ENCODE results near the gene AK6. TPM values are rescaled to one million over a fixed set of nuclear protein-coding genes. Genes with fewer than 3 reads are reported as not detected.

AK6 gene
- total and polyA plus RNA-seq, 2 donors (not counting 1 experiment from before 2014, with no cell fraction given) = 12.2 to 25.4 TPM

GRCh38 chr5:69317391-69317790 lies 51.9 kb downstream of the AK6 start:
- Histone ChIP-seq H3K27ac (ENCODE audit: low read length in 2 of 2) (no peak overlapping the region), H3K36me3 (replicated peaks in 1 of 2; ENCODE audit: control extremely low read depth in 1 of 2, control insufficient read depth in 1 of 2, extremely low read depth in 1 of 2, insufficient read depth in 2 of 2, low read length in 1 of 2) (peaks cover 1 to 18% of the 10 kb centered on the region in 2 experiments), H3K79me2 (ENCODE audit: control insufficient read depth, insufficient read depth, low read length) (no peaks in the 10 kb centered on the region), H3K4me3 (ENCODE audit: control extremely low read depth in 1 of 5, extremely low read depth in 1 of 5, insufficient read depth in 1 of 5, low read depth in 2 of 5, low read length in 4 of 5) (peak overlapping the region in 1 of 5 experiments; percentile 34), H3K4me1 (ENCODE audit: control insufficient read depth in 2 of 2, insufficient read depth in 2 of 2, low read length in 2 of 2) (no peaks in the 10 kb centered on the region), H2AFZ (ENCODE audit: insufficient read depth, low read depth, low read length, poor library complexity, severe bottlenecking) (no peak overlapping the region), H4K20me1 (ENCODE audit: control insufficient read depth, insufficient read depth, low read length, poor library complexity, severe bottlenecking) (no peaks in the 10 kb centered on the region), H3K9me3 (ENCODE audit: control extremely low read depth in 1 of 3, control insufficient read depth in 2 of 3, insufficient read depth in 1 of 3, low read length in 2 of 3) (no peaks in the 10 kb centered on the region), H3K4me2 (replicated peaks; ENCODE audit: low read depth, low read length, poor library complexity, severe bottlenecking) (no peak overlapping the region), H3K27me3 (replicated peaks in 1 of 4; ENCODE audit: control extremely low read depth in 1 of 4, control insufficient read depth in 3 of 4, insufficient read depth in 4 of 4, low read length in 3 of 4) (no peaks in the 10 kb centered on the region), H3K9ac (ENCODE audit: low read length) (no peak overlapping the region)
- Mint-ChIP-seq H3K4me3 (no peak overlapping the region), H3K9me3 (ENCODE audit: insufficient read depth) (no peaks in the 10 kb centered on the region), H3K4me1 (peaks cover 2% of the 10 kb centered on the region), H3K27me3 (no peaks in the 10 kb centered on the region), H3K27ac (no peak overlapping the region)
- DNase-seq (no peak), ATAC-seq (ENCODE audit: low read depth) (no peak)
- ChIA-PET POLR2A (no interaction called here), CTCF (no interaction called here)
- intact Hi-C loops (cut with micrococcal nuclease) = no loop called here
- no peak for TF ChIP-seq CTCF (IDR thresholded peaks at IDR 0.05)
- no peak for TF ChIP-seq EZH2 (IDR thresholded peaks at IDR 0.05; ENCODE audit: borderline replicate concordance, insufficient read depth, low read depth, low read length, poor library complexity, severe bottlenecking)
- WGBS (ENCODE audit: insufficient coverage) = no CpG with 5 or more reads among the region's 4 CpGs

DNA sequence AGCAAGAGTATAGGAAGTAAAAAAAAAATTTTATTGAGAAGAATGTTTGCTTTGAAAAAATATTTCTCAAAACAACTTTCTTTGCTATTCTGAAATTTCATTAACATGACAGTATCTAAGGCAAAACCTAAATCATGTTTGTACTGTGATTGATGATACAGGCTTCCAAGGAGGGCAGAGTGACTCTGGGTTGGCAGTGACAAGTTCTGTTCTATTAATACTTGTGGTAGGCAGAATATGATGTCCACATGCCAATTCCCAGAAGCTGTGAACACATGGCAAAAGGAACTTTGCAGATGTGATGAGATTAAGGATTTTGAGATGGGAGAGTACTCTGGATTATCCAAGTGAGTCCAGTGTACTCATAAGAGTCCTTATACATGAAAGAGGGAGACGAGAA lies 53.3 kb downstream of the AK6 start:
- H3K4me3 Mint-ChIP-seq = no peak overlapping the region
- no peak overlapping the region for H3K27ac Mint-ChIP-seq

More for the DNA sequence above, 53.3 kb downstream of the AK6 start:
- H3K4me1 Mint-ChIP-seq = peaks cover 3% of the 10 kb centered on the region
- H3K27me3 Mint-ChIP-seq = no peaks in the 10 kb centered on the region
- no peaks in the 10 kb centered on the region for H3K4me1 ChIP-seq (ENCODE audit: control insufficient read depth in 2 of 2, insufficient read depth in 2 of 2, low read length in 2 of 2)
- CTCF ChIA-PET = no interaction called here
- intact Hi-C loops (cut with micrococcal nuclease) = no loop called here
- H3K27ac ChIP-seq (ENCODE audit: low read length in 2 of 2) = no peak overlapping the region
- POLR2A ChIA-PET = interaction anchor here (0.7 kb wide), 1 partner anchor 15 kb away, joined by 3 read pairs; no protein-coding TSS in a partner anchor
- ATAC-seq (ENCODE audit: low read depth) = no peak
- H4K20me1 ChIP-seq (ENCODE audit: control insufficient read depth, insufficient read depth, low read length, poor library complexity, severe bottlenecking) = no peaks in the 10 kb centered on the region
- H3K9me3 Mint-ChIP-seq (ENCODE audit: insufficient read depth) = no peaks in the 10 kb centered on the region
- no peak overlapping the region for H3K9ac ChIP-seq (ENCODE audit: low read length)
- TF ChIP-seq EZH2 (IDR thresholded peaks at IDR 0.05; ENCODE audit: borderline replicate concordance, insufficient read depth, low read depth, low read length, poor library complexity, severe bottlenecking) (no peak), CTCF (IDR thresholded peaks at IDR 0.05) (no peak)
- H3K9me3 ChIP-seq (ENCODE audit: control extremely low read depth in 1 of 3, control insufficient read depth in 2 of 3, insufficient read depth in 1 of 3, low read length in 2 of 3) = no peaks in the 10 kb centered on the region
- DNase-seq = no peak
- no peaks in the 10 kb centered on the region for H3K27me3 ChIP-seq (replicated peaks in 1 of 4; ENCODE audit: control extremely low read depth in 1 of 4, control insufficient read depth in 3 of 4, insufficient read depth in 4 of 4, low read length in 3 of 4)
- no peaks in the 10 kb centered on the region for H3K79me2 ChIP-seq (ENCODE audit: control insufficient read depth, insufficient read depth, low read length)
- no peak overlapping the region for H3K4me3 ChIP-seq (ENCODE audit: control extremely low read depth in 1 of 5, extremely low read depth in 1 of 5, insufficient read depth in 1 of 5, low read depth in 2 of 5, low read length in 4 of 5)
- whole genome bisulfite sequencing (ENCODE audit: insufficient coverage) = no CpG with 5 or more reads among the region's 1 CpG
- no peak overlapping the region for H2AFZ ChIP-seq (ENCODE audit: insufficient read depth, low read depth, low read length, poor library complexity, severe bottlenecking)
- peaks cover 1 to 23% of the 10 kb centered on the region in 2 experiments for H3K36me3 ChIP-seq (replicated peaks in 1 of 2; ENCODE audit: control extremely low read depth in 1 of 2, control insufficient read depth in 1 of 2, extremely low read depth in 1 of 2, insufficient read depth in 2 of 2, low read length in 1 of 2)
- no peak overlapping the region for H3K4me2 ChIP-seq (replicated peaks; ENCODE audit: low read depth, low read length, poor library complexity, severe bottlenecking)
